Amniotic stem cell (primary cell): Measurements from ENCODE around the gene ST3GAL5.

Source experiments
- DNase-seq: peaks from one replicate; lab custom pipeline; 2025; lab: John Stamatoyannopoulos, UW

Gene ST3GAL5

DNA sequence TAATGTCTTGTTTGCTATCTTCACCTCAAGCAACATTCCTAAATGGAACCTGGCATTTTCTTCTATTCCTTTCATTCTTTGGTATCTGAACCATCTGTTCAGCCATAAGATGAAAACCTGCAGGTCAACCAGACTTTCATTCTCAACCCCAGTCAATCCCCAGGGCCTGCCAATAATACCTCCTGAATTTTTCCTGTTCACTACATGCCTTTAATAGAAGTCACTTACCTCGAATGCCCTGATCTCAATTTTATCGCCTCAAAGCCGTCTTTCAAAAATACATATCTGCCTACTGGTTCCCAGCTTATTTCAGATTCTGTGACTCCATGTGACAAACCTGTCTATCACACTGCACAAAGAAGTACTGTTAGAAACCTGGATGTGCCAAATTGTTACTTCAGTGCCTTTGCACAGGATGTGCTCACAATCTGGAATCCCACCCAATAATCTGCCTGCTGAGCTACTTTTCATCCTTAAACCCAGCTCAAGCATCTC, 22.6 kb downstream of the ST3GAL5 start:
- no peak for DNase-seq

DNA sequence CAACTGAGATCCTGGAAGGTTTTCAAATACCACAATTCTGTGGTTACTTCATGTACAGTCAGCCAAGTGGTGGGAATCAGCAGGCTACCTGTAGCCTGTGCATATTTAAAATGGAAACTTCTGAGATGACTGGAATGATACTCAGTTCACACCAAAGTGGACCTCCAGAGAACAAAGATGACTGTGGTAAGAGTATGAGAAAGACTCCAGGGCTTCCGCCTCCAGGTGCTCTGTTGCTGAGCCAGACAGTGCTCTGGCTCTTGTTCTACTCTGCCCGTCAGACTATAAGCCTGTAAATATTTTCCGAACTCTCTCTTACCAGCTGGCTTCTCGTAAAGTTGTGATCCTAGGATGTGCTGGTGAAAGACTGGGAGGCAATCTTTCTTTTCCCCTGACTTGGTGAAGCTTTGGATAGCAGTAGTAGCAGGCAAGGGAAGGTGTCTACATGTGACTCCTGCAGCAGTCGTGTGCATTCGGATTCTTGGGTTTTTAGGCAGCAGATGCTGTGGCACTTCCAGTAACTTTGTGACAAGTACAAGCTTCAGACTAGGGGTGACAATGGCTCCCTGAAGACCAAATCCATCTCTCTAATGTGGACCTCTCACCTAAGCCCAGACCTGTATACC, 23.1 kb downstream of the ST3GAL5 start:
- DNase-seq: no peak

DNA sequence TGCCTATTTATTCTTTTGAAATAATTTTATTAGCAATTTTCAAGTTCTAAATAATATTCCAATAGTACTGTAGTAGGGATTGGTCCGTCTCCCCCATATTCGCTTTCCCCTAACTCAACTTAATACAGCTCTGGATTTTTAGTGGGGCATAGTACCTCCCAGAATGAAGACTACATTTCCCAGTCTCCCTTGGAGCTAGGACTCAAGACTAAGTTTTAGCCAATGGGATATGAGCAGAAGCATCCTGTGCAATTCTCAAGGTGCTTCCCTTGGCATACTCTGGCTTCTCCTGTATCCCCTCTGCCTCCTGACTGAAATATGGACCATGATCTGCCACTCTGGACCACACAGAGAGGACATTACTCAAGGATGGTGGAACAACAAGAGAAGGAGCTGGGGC, 24.1 kb downstream of the ST3GAL5 start:
- DNase-seq: no peak

DNA sequence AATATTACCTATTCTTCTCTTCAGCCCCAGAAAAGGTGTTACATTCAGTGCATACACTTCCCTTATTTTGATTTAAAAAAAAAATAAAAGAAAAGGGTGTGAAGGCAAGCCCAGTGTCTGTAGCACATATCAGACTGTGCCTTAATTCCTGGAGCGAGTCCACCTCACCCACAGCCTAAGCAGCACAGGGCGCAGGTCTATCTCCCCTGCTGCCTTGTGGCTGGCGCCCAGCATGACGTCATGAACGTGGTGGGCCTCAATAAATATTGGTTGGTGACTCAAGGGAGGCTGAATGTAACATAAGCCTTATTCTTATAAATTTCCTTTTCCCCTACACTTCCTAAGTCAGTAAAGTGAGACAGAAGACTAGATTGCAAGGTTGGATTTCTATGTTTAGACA, 26.4 kb downstream of the ST3GAL5 start:
- DNase-seq: no peak

DNA sequence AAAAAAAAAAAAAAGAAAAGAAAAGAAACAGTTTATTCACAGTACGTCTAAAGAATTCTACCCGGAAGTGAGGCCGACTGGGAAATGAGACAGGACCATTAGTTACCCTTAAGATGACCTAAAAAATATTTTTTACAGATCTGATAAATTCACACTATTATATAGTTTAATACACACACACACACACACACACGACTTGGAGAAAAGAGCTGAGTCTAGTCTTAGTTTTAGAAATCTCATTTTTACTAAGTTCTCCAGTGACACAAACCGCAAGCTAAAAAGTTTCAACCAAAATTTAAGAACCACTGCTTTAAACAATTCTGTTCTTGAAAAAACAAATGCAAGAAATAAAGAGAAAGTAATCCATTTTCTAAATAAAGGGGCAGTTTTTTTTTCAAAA, 27.1 kb downstream of the ST3GAL5 start:
- DNase-seq: no peak

DNA sequence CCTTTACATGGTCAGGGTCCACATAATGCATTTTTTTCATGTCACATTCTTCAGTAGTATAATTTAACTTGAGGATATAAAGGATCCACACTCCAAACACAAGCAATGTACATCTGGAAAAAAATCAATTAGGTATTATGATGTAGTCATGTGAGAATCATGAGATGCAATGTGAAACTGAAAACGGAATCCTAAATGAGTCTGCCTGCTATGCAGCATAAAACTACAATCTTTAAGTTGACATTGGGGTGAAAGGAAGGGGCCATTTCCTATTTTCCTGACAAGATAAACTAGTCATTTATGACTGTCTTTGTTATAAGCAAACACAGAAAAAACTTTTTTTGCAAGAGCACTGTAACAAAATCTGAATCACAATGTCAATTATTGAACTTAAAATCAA, 27.6 kb downstream of the ST3GAL5 start:
- DNase-seq: no peak

GRCh38 chr2:85858841-85859240, 29.9 kb downstream of the ST3GAL5 start:
- DNase-seq: no peak

DNA sequence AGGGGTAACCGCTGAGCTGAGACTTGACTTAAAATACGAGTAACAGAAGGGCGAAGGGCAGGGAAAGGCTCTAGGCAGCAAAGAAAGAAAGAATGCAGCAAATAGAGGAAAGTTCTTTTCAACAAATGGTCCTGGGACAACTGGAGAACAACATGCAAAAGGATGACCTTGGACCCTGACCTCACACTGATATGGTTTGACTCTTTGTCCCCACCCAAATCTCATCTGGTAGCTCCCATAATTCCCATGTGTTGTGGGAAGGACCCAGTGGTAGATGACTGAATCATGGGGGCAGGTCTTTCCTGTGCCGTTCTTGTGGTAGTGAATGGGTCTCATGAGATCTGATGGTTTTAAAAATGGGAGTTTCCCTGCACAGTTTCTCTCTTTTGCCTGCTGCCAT, 33.9 kb downstream of the ST3GAL5 start:
- no peak for DNase-seq

DNA sequence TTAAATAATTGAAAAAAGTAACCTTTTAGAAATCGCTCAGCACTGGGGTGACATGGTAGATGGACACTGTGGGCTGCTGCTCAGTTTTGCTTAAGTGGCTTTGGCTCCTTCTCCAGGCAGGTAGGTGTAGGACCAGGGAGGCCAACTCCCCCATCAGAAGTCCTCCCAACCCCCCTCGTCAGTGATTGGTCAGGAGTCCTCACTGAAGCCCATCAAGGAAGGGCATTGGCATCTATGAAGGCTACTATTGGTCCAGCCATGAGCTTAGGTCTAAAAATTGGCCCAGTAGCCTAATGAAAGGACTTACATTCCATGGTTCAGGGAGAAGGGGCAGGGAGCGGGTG, 34.7 kb downstream of the ST3GAL5 start:
- no peak for DNase-seq

- DNase-seq: no peak
Measured at GRCh38 chr2:85853499-85854165, 35.2 kb downstream of the ST3GAL5 start.

- DNase-seq: no peak
Measured at GRCh38 chr2:85852937-85853498, 35.8 kb downstream of the ST3GAL5 start.

DNA sequence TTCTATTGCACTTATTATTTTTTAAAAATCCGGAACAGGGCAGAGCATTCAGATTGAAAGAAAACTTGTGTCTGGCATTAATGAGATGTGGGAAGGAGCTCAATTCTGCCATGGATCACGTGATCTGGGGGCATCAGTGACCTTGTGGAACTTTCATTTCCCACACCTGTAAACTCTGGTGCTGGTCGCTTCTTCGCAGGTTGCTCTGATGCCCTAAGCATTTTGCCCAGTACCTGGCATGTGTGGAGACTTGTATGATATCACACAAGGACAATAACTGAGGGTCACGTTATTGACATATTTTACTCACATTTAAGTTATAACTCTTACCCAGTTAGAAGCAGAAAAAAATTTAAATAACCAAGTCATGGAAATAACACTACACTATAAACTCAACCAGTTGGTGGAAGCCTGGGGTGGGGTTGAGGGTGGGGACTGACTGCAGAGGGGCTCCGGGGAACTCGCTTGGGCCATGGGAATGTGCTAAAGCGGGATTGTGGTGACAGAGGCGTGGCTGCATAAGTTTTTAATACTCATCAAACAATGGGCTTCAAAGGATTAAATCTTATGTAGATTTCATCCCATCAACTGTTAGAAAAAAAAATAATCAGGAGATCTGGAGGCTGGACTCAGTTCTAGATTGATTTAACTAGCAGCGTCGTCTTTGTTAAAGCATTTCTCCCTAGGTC, 36.5 kb downstream of the ST3GAL5 start:
- DNase-seq: no peak

GRCh38 chr2:85851253-85852151, 37.3 kb downstream of the ST3GAL5 start:
- DNase-seq: no peak

DNA sequence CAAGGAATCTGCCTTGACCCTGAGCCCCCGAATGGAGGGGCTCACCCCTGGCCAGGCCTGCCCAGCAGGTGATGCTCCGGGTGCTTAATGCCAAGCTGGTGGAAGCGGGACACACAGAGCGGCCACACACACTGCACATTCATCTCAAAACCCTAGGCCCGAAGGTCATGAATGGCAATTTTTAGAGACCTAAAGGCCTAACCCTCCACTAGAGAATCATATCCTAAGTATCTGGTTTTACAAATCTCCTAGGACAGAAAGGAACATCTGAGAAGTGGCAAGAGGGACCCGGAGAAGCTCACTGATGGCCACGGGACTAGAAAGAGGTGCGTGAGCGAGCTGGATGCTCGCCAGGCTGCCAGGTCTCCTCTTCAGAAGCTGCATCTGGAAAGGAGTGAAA, 38.3 kb downstream of the ST3GAL5 start:
- no peak for DNase-seq

- no peak for DNase-seq
Measured at GRCh38 chr2:85847051-85847588, 41.7 kb downstream of the ST3GAL5 start.

- peak; percentile 26 for DNase-seq
Measured at GRCh38 chr2:85846411-85846810, 42.4 kb downstream of the ST3GAL5 start.

DNA sequence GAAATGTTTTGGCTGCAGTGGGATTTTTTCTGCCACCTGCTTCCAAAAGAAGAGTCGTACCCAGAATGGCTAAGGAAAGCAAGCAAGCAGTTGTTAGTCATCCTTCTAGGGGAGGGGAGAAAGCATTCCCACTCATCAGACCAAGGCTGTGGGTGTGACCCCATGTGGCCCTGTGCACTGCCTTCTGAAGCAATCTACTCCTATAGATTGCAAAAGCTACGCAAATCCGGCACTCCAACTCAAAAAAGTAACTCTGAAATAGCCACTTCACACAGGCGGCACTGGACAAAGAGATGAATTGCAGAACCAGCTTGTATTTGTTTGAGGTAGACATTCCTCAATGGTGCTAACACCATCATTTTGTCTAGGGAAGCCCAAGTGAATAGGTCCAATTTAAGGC, 44.3 kb downstream of the ST3GAL5 start:
- no peak for DNase-seq

DNA sequence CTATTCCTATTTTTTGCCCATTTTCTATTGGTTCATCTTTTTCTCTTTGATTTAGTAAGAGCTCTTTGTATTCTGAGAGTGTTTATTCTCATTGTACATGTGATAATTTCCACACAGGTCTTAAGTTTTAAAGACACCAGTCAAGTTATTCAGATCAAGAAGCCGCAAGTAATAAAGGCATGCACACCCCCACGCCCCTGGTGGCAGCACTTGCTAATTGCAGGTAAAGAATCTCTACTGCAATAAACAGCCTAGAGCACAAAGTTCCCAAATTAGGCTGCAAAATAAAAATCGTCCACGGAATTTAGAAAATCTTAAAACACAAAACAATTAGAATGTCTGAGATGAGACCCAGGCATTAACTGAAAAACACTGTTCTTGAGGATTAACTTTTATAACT, 45.2 kb downstream of the ST3GAL5 start:
- no peak for DNase-seq

DNA sequence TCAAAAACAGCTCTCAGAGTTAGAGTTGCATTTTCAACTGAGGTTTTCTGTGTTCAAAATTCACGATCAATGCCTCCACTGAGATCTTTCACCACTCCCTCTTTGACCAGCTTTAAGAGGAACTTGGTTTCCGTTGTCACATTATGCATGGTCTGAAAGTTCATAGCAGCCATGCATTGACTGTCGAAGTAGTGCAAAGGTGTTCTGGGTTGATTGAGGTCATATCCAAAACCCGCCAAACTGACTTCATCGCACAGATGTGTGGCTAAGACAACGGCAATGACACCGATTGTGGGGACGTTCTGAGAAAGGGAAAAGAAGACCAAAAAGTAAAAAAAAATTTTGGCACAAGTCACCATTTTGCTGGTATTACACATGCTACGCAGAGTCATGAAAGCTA, 48.7 kb downstream of the ST3GAL5 start:
- no peak for DNase-seq

DNA sequence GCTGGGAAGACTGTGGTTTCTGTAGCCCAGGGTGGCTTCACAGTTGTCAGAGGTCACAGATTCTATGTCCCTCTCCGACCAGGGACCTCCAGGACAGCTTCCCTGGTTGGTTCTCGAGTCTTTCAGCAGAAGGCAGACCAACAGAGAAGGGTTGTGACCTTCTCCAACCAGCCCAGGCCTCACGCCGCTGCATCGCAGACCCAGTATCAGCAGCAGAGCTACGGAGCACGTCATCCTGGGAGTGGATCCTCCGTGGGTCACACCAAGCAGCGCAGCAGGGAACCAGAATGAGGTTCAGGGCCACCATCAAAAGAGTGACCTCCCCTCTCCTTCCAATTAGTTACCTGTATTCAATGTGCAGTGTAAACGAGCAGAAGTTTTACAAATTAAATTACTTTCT, 49.3 kb downstream of the ST3GAL5 start:
- DNase-seq: no peak

- DNase-seq: no peak
Measured at GRCh38 chr2:85838641-85839040, 50.1 kb downstream of the ST3GAL5 start.

- DNase-seq: no peak
Measured at GRCh38 chr2:85838181-85838580, 50.6 kb downstream of the ST3GAL5 start.
